ENCODE measurements around the gene GNAL.
A peak's percentile ranks its signal among the peaks of the same experiment; 100 is the strongest.

The GNAL gene

DNA sequence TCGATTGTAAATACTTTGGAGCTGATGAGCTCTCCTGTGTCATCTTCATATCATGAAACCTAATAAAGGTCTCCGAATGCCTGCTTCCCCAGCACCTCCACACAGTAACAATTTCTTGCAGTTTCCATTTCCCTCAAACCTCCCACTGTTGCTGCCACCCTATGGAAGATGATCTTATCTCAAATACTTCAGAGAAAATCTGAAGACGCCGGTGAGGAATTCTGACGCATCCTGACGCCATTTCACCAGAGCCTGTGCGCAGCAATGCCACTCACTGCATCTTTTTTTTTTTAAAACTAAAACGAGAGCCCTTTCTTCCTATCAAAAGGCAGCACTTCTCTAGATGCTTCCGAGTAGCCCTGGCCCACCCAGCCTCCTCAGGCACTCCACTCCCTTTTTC is 31.9 kb upstream of the GNAL start:
- TF ChIP-seq, protein P1, sequence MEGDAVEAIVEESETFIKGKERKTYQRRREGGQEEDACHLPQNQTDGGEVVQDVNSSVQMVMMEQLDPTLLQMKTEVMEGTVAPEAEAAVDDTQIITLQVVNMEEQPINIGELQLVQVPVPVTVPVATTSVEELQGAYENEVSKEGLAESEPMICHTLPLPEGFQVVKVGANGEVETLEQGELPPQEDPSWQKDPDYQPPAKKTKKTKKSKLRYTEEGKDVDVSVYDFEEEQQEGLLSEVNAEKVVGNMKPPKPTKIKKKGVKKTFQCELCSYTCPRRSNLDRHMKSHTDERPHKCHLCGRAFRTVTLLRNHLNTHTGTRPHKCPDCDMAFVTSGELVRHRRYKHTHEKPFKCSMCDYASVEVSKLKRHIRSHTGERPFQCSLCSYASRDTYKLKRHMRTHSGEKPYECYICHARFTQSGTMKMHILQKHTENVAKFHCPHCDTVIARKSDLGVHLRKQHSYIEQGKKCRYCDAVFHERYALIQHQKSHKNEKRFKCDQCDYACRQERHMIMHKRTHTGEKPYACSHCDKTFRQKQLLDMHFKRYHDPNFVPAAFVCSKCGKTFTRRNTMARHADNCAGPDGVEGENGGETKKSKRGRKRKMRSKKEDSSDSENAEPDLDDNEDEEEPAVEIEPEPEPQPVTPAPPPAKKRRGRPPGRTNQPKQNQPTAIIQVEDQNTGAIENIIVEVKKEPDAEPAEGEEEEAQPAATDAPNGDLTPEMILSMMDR (IDR thresholded peaks at IDR 0.05; ENCODE audit: insufficient read depth, low read depth, low read length, missing control alignments): no peak
- DNase-seq (ENCODE audit: low read depth): no peak
- no peak overlapping the region for H3K4me3 ChIP-seq (ENCODE audit: low read length)

DNA sequence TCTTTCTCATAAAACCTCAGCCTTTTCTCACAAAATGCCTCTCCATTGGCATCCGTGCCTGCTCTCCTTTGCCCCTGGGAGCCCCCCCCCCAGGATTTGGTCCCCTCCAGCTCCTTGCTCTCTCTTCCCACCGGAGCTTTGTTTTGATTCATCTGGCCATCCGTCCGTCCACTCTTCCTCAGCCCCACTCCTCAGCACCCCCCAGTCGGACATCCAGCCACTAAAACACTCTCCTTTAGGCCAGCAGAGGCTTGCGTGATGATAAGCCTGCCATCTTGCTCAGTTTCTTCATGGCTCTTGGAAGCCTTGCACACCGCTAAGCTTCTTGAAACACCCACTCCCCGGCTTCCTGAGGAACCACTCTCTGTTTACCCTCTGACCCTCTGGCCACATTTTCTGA is 31.5 kb upstream of the GNAL start:
- TF ChIP-seq, protein P1 (IDR thresholded peaks at IDR 0.05; ENCODE audit: insufficient read depth, low read depth, low read length, missing control alignments): no peak
- DNase-seq (ENCODE audit: low read depth): no peak
- no peak overlapping the region for H3K4me3 ChIP-seq (ENCODE audit: low read length)

DNA sequence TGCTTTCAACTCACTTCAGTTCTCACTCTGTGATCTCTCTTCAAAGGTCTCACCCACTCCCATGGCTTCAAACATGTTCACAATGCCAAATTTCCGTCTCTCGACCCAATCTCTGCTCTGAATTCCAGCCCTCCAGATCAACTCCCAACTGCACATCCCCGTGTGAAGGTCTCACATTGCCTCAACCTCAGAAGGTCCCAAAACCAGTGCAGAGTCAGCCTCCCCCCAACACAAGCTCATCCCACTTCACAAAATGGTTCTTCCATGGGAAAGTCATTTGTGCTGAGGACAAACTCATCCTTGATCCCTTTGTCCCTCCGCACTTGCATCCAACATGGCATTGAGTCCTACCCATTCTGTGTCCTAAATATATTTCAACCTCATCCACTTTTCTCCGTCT is 31.0 kb upstream of the GNAL start:
- H3K4me3 ChIP-seq (ENCODE audit: low read length): no peak overlapping the region
- TF ChIP-seq, protein P1 (IDR thresholded peaks at IDR 0.05; ENCODE audit: insufficient read depth, low read depth, low read length, missing control alignments): no peak
- DNase-seq (ENCODE audit: low read depth): no peak

- DNase-seq (ENCODE audit: low read depth): peak; percentile 96
- no peak overlapping the region for H3K4me3 ChIP-seq (ENCODE audit: low read length)
- TF ChIP-seq, protein P1 (IDR thresholded peaks at IDR 0.05; ENCODE audit: insufficient read depth, low read depth, low read length, missing control alignments): no peak
Observed at GRCh38 chr18:11658989-11659388, 30.1 kb upstream of the GNAL start.

DNA sequence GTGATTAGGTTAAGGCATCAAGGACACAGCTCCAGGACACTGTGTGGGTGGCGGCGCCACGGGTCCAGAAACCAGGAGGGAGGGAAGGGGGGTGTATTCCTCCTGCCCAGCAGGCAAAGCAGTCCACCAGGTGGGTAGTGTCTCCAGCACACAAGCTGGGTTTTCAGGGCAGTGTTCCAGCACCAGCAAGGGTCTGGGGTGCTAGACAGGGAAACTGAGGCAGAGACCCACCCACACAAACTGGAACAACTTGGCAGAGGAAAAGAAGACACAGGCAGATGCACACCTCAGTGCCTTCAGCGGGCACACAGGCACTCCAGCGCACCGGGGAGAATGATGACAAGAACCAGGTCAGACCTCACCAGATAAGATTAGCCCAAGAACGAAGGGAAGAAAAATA is 28.4 kb upstream of the GNAL start:
- no peak overlapping the region for H3K4me3 ChIP-seq (ENCODE audit: low read length)
- TF ChIP-seq, protein P1 (IDR thresholded peaks at IDR 0.05; ENCODE audit: insufficient read depth, low read depth, low read length, missing control alignments): no peak
- DNase-seq (ENCODE audit: low read depth): no peak

DNA sequence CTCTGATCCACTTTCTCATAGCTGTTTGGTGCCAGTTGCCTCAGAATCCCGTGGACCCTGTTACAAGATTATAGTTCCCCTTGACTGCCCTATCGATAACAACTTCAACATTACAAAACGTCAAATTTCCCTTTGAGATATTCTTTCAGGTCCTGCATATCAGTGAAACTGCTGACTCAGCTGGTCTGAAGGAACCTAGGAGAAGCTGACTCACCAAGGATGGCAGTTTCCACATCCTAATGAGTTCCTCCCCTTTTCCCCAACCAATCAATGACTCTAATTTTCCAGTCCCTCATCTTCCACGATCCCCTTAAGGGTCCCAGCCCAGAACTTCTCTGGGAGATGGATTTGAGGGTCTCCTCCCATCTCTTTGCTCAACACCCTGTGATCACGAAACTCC is 27.6 kb upstream of the GNAL start:
- no peak overlapping the region for H3K4me3 ChIP-seq (ENCODE audit: low read length)
- TF ChIP-seq, protein P1 (IDR thresholded peaks at IDR 0.05; ENCODE audit: insufficient read depth, low read depth, low read length, missing control alignments): no peak
- DNase-seq (ENCODE audit: low read depth): peak; percentile 66

- no peak overlapping the region for H3K4me3 ChIP-seq (ENCODE audit: low read length)
- TF ChIP-seq, protein P1 (IDR thresholded peaks at IDR 0.05; ENCODE audit: insufficient read depth, low read depth, low read length, missing control alignments): no peak
- DNase-seq (ENCODE audit: low read depth): no peak
Observed at GRCh38 chr18:11663439-11664029, 25.5 kb upstream of the GNAL start.
